Hippocampal formation (tissue), 2 donors: ENCODE data around the gene GIGYF1.
A peak's percentile ranks its signal among the peaks of the same experiment; 100 is the strongest.

Source experiments
- DNase-seq, 2 donors: peaks; one replicate each; lab custom pipeline; 2025; lab: John Stamatoyannopoulos, UW

GIGYF1 gene

DNA sequence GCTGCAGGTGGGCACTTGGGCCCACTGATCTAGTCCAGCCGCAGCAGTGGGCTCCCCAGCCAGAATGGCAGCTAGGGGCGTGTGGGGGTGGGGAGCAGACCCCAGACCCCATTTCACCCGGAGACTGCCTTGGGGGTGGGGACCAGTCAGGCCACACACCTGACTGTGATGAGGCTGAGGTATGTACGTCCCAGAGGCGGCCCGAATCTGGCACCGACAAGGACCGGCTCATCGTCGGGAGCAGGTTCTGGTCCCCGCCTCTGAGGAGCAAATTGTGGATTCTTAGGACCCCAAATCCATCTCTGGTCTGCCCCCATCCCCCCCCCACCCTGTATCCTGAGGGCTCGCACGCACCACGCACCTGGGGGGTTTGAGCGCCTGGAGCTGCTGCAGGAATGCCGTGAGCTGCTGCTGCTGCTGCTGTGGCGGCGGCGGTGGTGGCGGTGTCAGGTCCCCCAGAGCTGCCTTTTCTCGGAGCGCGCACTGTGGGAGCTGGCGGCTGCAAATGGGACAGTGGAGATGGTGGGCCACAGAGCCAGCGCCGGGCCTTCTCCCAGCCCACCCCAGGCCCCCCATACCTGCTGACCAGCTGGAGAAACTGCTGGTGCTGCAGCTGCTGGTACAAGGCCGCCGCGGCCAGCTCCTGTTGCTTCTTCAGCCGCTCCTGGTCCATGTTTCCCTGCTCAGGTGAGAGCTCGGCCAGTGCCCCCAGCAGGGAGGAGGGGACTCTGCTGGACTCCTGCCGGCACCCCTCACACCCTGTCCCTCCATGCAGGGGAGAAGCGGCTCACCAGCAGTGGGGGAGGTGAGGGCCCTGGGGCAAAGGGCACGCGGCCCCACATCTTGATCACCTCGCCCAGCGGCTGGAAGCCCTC, 10.2 kb downstream of the GIGYF1 start:
- DNase-seq: no peak

DNA sequence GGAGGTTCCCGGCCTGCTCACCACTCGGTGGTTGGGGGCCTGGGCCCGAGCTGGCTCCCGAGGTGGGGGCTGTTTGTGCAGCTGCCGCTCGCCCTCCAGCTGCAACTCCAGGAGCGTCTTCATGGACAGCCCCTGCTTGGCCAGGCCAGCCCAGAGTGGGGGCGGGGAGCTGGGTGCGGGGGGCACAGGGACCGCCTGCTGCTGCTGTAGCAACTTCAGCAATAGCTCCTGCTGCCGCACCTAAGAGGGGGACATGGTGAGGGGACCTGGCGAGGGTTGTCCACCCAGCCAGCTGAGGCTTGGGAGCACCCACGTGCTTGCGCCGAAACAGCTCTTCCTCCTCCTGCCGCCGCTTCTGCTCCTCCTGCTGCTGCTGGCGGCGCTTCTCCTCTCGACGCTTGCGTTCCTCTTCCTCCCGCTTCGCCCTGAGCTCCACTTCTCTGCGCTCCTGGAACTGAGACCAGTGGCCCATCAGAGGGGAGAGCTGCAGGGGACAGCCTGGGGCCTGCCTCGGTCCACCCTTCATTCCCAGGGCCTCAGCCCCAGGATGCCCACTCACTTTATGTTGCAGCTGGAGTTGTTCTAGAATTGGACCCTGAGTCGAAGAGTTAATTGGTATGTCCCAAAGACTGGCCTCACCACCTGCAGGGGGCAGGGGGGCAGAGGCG, 10.9 kb downstream of the GIGYF1 start:
- no peak for DNase-seq

DNA sequence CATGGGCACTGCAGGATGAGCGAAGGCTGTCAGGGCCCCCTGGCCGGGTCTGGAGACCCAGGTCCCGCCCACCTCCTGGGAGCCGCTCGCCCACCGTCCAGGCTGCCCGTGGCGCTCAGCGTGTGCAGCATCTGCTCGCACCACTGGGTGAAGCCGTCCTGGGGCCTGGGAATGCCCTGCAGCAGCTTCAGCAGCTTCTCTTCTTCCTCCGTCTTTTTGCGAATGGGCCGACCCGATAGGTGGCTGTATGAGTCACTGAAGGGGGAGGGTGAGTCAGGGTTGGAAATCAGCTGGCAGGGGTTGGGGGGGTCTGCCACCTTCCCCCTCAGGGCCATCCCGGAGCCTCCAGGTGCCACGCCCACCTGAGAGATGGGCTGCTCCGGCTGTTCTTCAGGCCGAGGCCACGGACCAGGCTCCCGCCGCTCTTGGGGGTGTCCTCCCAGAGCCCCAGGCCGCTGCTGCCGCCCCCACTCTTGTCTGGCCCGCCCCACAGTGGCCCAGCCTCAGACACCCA, 11.8 kb downstream of the GIGYF1 start:
- no peak for DNase-seq

DNA sequence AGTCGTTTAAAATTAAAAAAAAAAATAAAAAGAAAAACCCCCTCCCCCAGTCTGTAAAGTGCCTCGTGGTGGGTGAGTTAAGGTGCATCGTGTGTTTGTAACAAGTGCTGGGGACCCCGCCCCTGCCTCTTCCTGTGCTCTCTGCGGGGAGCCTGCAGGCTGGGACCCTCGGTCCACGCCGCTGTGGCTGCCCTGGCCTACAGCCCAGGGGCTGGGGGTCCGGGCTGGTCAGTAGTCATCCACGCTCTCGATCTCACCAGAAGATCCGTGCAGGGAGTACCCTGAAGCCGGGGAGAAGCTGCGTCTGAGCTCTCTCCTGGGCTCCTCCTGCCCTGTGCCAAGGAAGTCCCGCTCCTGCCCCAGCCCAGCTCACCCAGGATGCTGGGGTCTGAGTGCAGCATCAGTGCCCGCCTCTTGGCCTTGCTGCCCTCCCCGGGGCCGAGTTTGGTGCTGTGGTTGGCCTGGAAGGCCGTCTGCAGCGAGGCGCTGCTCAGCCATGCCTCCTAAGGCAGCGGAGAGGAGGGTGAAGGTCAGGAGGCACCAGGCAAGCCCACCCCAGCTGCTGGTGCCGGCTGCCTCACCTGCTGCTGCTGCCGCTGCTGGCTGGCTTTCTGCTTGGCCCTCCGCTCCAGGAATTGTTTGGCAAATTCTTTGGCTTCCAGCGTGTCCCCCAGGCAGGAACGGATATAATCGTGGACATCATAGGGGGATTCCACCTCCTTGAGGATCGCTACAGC, 12.4 kb downstream of the GIGYF1 start:
- no peak for DNase-seq

DNA sequence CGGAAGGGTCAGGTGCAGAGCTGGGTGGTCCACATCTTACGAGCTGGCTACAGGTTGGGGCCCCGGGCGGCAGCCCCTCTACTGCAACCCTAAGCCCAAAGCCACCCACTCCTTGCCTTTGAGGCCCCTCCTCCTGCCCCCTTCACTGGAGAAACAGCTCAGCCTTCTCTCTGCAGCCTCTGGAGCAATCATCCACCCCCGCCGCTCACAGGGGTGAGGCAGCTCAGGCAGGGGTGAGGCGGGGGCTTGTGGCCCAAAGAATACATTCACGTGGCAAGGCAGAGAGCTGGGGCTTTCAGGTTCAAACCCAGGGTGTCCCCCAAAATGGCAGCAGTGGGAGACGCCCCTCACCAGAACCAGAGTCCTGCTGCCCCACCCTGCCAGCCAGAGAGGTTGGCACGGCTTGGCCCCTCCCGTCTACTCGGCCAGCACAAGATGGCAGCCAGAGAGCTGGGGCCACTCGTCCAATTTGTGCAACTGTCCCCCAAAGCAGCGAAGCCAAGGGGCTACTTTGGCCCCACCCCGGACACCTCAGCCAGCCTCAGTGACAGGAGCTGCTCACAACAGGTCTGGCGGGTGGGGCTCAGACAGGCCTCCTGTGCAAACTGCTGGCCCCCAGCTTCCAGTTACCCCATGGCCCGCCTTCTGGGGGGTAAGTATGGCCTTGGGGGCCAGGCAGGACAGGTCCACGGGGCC, 13.3 kb downstream of the GIGYF1 start:
- no peak for DNase-seq

DNA sequence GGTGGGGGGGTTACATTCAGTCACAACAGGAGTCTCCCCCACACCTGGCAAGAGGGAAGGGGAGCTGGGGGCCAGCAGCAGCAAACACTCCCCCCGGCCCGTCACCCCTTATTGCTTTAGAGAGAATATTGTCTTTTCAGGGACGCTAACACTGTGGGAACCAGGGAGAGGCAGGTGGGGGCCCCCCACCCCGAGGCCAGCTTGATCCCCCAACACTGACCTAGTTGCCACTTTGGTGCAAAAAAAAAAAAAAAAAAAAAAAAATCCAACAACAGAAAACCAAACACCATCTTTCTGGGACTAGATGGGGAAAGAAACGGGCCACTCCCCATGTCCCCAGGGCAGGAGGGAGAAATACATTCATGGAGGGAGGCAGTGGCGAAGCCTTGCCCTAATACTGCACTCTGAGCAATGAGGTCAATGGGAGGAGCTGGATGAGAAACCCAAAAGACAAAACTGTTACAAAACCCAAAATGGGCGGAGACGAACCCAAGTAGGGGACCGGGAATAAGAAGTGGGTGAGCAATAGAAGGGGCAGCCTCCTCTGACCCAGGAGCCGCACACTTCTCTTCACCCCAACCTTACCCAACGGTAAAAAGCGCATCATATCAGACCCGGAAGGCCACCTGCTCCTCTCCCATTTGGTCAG, 14.0 kb downstream of the GIGYF1 start:
- DNase-seq: no peak

DNA sequence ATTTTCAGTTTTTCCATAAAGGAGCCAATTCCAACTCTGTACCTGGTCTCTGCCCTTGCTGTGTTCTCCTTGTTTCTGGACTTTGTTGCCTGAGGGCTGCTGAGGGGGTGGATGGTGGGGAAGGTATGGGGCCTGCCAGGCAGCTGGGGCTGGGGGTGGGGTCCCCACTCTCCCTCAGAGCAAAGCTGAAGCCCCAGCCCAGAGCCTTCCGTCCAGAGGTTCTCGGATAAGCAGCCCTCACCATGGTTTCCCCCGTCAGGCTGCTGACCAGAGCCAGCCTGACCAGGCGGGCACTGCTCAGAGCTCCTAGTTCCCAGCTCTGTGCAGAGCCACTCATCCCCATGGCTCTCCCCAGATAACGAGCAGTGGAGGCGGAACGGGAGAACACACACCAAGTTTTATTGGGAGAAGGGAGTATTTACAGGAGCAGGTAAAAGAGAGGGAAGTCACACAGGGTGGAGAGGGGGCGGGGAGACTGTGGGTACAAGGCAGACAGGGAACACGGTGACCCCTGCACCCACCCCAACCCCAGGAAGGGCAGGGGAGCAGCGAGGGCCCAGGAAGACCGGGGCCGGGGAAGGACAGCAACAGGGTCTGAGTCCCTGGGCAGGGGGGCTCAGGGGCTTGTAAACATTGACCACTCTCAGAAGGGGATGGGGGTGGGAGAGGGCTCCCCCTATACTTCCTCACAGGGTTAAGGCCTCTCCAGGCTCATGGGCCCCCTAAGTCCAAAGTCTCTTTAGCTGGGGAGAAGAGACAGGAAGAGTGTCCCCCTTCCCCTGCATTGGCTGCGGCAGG, 14.7 kb downstream of the GIGYF1 start:
- no peak for DNase-seq

DNA sequence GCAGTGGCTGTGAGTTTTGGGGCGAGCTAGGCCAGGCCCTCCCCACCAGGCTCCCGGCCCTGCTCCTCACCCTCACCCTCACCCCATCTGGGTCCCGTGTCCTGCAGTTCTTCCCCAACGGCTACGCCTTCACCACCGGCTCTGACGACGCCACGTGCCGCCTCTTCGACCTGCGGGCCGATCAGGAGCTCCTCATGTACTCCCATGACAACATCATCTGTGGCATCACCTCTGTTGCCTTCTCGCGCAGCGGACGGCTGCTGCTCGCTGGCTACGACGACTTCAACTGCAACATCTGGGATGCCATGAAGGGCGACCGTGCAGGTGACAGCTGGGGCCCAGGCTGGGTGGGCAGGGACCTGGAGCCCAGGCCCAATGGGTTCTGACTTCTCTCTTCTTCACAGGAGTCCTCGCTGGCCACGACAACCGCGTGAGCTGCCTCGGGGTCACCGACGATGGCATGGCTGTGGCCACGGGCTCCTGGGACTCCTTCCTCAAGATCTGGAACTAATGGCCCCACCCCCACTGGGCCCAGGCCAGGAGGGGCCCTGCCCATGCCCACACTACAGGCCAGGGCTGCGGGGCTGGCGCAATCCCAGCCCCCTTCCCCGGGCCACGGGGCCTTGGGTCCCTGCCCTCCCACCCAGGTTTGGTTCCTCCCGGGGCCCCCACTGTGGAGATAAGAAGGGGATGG, 15.6 kb downstream of the GIGYF1 start:
- DNase-seq: no peak

DNA sequence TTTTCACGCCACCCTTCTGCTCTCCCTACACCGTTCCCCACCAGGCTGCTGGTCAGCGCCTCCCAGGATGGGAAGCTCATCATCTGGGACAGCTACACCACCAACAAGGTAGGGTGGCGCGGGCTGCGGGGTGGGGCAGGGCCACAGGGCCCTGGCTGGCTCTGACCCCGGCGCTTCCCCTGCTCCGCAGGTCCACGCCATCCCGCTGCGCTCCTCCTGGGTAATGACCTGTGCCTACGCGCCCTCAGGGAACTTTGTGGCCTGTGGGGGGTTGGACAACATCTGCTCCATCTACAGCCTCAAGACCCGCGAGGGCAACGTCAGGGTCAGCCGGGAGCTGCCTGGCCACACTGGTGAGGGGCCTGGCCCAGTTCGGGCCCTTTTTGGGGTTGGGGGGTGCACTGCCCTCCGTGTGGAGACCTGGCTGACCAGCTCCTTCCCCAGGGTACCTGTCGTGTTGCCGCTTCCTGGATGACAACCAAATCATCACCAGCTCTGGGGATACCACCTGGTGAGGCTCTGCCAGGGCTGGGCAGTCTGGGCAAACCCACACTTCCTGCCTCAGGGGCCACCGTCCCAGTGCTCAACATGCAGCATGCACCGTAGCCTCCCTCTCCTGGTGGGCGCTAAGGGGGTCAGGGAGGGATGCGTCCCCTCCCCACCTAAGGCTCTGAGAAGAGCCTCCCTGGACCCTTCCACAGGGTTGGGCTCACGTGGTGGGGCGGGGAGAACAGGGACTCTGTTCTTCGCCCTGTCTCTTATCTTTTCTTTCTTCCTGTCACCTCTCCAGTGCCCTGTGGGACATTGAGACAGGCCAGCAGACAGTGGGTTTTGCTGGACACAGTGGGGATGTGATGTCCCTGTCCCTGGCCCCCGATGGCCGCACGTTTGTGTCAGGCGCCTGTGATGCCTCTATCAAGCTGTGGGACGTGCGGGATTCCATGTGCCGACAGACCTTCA, 16.5 kb downstream of the GIGYF1 start:
- DNase-seq: no peak

DNA sequence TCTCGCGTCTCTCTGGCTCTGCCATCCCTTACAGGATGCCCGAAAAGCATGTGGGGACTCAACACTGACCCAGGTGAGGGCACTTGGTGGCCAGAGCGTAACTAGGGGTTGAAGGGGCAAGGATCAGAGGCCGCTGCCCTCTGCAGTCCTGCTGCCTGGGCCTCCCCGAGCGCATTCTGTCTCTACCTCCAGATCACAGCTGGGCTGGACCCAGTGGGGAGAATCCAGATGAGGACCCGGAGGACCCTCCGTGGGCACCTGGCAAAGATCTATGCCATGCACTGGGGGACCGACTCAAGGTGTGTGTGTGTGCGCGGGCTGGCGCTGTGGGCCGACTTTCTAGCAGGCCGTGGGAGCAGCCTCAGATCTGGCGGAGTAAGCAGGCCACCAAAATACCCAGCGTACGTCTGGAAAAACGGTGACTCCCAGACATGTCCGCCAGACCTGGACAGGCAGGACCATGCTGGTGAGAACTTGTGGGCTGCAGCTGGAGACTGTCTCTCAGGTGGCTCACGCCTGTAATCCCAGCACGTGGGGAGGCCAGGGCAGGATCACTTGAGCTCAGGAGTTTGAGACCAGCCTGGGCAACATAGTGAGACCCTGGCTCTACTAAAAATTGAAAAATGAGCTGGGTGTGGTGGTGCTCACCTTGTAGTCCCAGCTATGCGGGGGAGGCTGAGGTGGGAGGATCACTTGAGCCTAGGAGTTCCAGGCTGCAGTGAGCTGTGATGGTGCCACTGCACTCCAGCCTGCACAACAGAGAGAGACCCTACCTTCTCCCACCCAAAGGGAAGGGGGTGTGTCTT, 17.3 kb downstream of the GIGYF1 start:
- DNase-seq: no peak

DNA sequence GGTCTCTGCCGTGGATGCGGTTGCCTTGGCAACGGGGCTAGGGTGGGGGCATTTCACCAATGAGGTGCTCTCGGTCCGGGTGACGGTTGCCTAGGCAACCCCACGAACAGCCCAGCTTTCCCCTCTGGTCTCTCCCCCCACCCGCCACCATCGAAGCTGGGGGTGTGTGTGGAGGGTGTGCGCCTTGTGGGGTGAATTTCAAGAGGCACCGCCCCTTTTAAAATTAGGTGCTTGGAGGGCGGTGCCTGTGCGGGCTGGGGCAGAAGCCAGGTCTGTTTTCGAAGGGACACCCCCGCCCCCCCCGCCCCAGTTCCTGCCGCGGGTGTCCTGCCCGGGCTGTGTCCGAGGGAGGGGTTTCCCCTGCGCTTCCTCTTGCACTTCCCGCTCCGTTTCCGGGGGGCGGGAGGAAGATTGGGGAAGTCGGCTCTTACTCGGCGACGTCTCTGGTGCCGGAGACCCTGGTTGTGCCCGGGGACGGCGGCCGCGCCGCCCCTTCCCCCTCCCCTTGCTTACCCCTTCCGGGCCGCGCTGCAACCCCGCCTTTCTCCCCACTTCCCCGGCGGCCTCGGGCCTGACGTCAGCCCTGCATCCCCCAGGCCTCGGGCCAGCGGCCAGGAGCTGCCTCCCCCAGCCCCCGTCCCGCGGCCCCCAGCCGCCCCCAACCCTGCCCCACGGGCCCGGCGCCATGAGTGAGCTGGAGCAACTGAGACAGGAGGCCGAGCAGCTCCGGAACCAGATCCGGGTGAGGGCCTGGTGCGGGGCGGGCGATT, 18.3 kb downstream of the GIGYF1 start:
- DNase-seq: peak; percentile 56 to 58

DNA sequence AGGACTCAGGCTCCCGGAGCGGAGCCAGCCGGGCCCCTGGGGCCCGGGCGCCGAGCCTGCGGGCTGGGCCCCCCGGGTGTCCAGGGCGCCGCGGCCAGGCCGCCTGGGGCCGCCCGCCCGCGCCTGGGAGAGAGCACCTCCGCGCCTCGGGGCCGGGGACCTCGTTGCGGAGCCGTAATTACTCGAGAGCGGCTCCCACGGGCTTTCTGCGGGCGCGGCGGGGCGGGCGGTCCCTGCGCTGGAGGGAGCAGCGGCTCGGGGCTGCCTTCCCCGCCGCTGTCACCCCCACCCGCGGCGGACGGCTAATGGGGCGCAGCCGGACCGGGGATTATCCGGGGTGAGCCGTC, 19.0 kb downstream of the GIGYF1 start:
- DNase-seq: no peak

DNA sequence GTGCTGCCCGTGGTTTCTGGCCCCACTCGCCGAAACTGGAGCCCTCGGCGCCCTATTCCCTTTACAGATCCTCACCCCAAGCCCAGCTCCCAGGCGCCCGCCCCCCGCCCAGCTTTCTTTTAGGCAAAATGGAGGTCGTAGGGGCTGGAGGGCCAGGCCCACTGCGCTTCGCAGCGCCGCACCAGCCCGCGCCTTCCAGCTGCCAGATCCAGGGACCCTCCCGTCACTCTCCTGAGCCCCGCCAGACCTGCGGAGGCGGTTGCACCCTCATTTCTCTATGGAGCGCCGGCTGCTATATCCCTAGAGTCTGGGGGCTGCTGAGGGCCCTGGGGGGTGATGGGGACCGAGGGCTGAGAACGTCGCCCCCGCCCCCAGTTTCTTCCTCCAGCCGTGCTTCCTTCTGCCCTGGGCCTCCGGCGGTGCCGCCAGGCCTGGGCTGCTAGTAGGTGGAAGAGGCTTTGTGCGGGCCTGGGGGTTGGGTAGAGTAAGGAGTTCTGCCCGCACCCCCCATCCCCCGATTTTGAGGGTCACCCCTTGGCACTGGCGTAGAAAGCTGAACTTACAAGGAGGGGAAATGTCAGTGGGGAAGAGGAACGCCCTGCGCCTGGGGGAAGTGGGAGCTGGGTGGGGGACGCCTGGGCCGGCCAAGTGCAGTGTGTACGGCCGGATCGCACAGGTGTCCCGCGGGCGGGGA, 19.5 kb downstream of the GIGYF1 start:
- peak in 1 of 2 donors; percentile 25 for DNase-seq

DNA sequence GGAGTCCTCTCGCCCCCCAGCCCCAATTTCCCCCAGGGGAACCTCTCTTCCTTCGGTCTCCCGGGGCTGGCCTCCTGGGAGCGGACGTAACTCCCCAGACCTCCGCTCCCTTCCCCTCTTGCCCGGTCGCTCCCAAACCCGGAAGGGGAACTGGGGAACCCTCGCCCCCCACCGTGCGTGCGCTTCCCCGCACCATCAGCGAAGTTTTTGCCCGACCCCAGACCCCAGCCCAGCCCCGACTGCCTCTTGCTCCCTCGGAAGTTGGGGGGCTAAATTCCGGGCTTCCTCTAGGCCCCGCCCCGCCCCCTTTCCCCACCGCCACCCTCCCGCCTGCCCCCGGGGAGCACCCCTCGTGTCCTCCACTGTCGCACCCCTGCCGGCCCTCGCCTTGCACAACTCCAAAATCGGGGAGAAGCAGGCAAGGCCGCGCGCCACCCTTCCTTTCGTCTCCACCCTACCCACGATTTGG, 20.1 kb downstream of the GIGYF1 start:
- DNase-seq: no peak

DNA sequence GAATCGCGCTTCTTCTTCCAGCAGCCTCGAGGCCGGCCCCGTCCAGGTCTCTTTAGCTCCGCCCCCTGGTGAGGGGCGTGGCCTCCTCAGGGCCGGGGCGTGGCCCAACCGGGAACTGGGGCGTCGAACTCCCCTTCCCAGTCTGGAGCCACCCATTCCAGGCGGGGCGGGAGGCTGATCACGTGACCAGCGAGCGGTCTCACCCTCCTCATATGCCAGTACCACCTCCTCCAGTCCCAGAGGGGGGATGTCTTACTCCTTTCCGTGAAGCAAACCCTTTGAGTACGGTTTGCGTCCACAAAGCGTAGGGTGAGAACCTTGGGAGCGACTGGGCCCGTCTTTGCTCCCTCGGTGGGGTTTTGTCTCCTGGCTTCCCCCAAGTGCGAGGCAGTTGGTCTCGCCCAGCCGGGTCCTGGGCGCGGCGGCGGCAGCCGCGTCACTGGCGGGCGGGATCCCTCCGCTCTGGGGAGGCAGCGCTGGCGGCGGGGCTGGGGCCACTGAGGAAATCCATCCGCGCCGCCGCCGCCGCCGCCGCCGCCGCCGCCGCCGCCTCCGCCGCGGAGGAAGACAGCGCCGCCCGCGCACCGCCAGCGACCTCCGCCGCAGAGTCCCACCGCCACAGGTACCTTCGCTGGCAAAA, 20.6 kb downstream of the GIGYF1 start, which contains the start of gene GNB2:
Gene GNB2, plus strand, starts transcription at position 439 of the 640 bp plus-strand sequence. CDS start 2,526 bp downstream, outside the sequence.
- DNase-seq: peak; percentile 96 to 99
